HG02884 (cell line): ENCODE results near the gene ZBED3.

Source experiments
- ATAC-seq: cut with Tn5 transposase; IDR thresholded peaks from one replicate; pipeline ENCODE4 v1.9.1; 2021; ENCODE audit warnings: mild to moderate bottlenecking, moderate library complexity; ENCODE audit not compliant: unreplicated experiment

Gene ZBED3

GRCh38 chr5:77077829-77078176, 9.3 kb downstream of the ZBED3 start:
- no peak for ATAC-seq

GRCh38 chr5:77076961-77077828, 9.9 kb downstream of the ZBED3 start:
- peak; percentile 74 for ATAC-seq

- no peak for ATAC-seq
Measured at GRCh38 chr5:77074745-77075144, 12.3 kb downstream of the ZBED3 start.

- no peak for ATAC-seq
Measured at GRCh38 chr5:77073667-77074066, 13.4 kb downstream of the ZBED3 start.

- ATAC-seq, result no peak
Measured at GRCh38 chr5:77066823-77067442, 20.2 kb downstream of the ZBED3 start.

- ATAC-seq, result no peak
Measured at GRCh38 chr5:77066184-77066583, 20.9 kb downstream of the ZBED3 start.

- no peak for ATAC-seq
Measured at GRCh38 chr5:77065256-77065655, 21.8 kb downstream of the ZBED3 start.

- ATAC-seq, result no peak
Measured at GRCh38 chr5:77064040-77064439, 23.0 kb downstream of the ZBED3 start.

GRCh38 chr5:77046416-77047073, 40.5 kb downstream of the ZBED3 start:
- peak; percentile 59 for ATAC-seq

GRCh38 chr5:77035950-77036349, 51.1 kb downstream of the ZBED3 start:
- ATAC-seq, result no peak

- no peak for ATAC-seq
Measured at GRCh38 chr5:77033338-77033737, 53.7 kb downstream of the ZBED3 start.

GRCh38 chr5:77032635-77033034, 54.5 kb downstream of the ZBED3 start:
- ATAC-seq, result no peak

GRCh38 chr5:77031891-77032290, 55.2 kb downstream of the ZBED3 start:
- ATAC-seq, result no peak

GRCh38 chr5:77030097-77031071, 56.7 kb downstream of the ZBED3 start, which contains the start of gene AGGF1:
Gene AGGF1, plus strand, starts transcription at chr5:77030404. Its CDS starts 363 bp downstream, at chr5:77030767.
- ATAC-seq, result peak; percentile 99

- no peak for ATAC-seq
Measured at GRCh38 chr5:77029376-77029885, 57.7 kb downstream of the ZBED3 start.

GRCh38 chr5:77028631-77029375, 58.3 kb downstream of the ZBED3 start:
- no peak for ATAC-seq

GRCh38 chr5:77024490-77024889, 62.6 kb downstream of the ZBED3 start:
- ATAC-seq, result no peak

- no peak for ATAC-seq
Measured at GRCh38 chr5:77022511-77023417, 64.3 kb downstream of the ZBED3 start.
